Heart right ventricle (tissue), 16 donors: ENCODE results near the gene LRRC75A. TPM values are rescaled to one million over a fixed set of nuclear protein-coding genes. Genes with fewer than 3 reads are reported as not detected.

Source experiments
- ATAC-seq, 8 donors: fragments of 200-7000 bp; cut with Tn5 transposase; one replicate each; pipeline ENCODE4 v1.9.1; 2020; ENCODE audit warnings: mild to moderate bottlenecking in 8 of 8, moderate library complexity in 8 of 8, moderate number of reproducible peaks in 1 of 8
- DNase-seq, 2 donors: peaks; one replicate each; pipeline ENCODE4 v3.0.0-alpha.2; 2020
- H3K27ac ChIP-seq, 10 donors: fragments of 200-600 bp; sonication (generic) in 2 of 10; one replicate each; pipeline versions ENCODE4 v1.5.0 to v1.8.0; 2020 to 2022; ENCODE audit warnings: mild to moderate bottlenecking in 3 of 10
- H3K27me3 ChIP-seq, 7 donors: fragments of 200-600 bp; one replicate each; pipeline ENCODE4 v1.8.0; 2021 to 2022; ENCODE audit warnings: mild to moderate bottlenecking in 2 of 7
- H3K36me3 ChIP-seq, 9 donors: fragments of 200-600 bp; sonication (generic) in 1 of 9; one replicate each; pipeline versions ENCODE4 v1.5.0 to v1.8.0; 2020 to 2022; ENCODE audit warnings: mild to moderate bottlenecking in 2 of 9
- H3K4me1 ChIP-seq, 9 donors: fragments of 200-600 bp; sonication (generic) in 1 of 9; one replicate each; pipeline versions ENCODE4 v1.5.0 to v1.8.0; 2020 to 2022; ENCODE audit warnings: mild to moderate bottlenecking in 4 of 9
- H3K4me3 ChIP-seq, 10 donors: fragments of 200-600 bp; sonication (generic) in 2 of 10; one replicate each; pipeline versions ENCODE4 v1.5.0 to v1.8.0; 2020 to 2022; ENCODE audit warnings: mild to moderate bottlenecking in 7 of 10, moderate library complexity in 2 of 10
- H3K9me3 ChIP-seq, 11 donors: fragments of 200-600 bp in 10 of 11; sonication (generic) in 2 of 11; one replicate each; pipeline versions ENCODE4 v1.5.0 to v1.8.0; 2013 to 2022; ENCODE audit warnings: mild to moderate bottlenecking in 2 of 11, control low read depth in 1 of 11, moderate library complexity in 1 of 11
- CTCF ChIP-seq, 9 donors: fragments of 200-600 bp; sonication (generic) in 2 of 9; IDR thresholded peaks; one replicate each; pipeline versions ENCODE4 v1.5.0 to v1.8.0; 2021 to 2022; ENCODE audit warnings: antibody characterized with exemption in 9 of 9, mild to moderate bottlenecking in 5 of 9, moderate library complexity in 1 of 9
- WGBS, 2 donors: extraction: QIAGEN DNeasy Blood & Tissue Kit; methylation state at CpG; one replicate each; pipeline ENCODE4 v1.1.7; 2013; ENCODE audit warnings: inconsistent platforms in 1 of 2; 5-methylcytosine and 5-hydroxymethylcytosine counted together
- intact Hi-C, 10 donors: fragments of 100-400 bp; cut with DNase I; formaldehyde crosslinking; loops; one replicate each; pipeline versions ENCODE4 v1.11.1 to v1.14.2; 2022
- polyA plus RNA-seq, 2 donors: library from polyadenylated mRNA; stranded (reverse); fragments of 200-250 nt; gene quantifications; one replicate each; pipeline ENCODE4 v1.2.3, GENCODE V29; 2013
- total RNA-seq, 10 donors: library from RNA; stranded (reverse); fragmentation: NEBNext Ultra II Directional in 3 of 10; extraction: Animal tissue kit (Norgen Biotek cat#: 25700) in 3 of 10; gene quantifications; one replicate each; pipeline versions ENCODE4 v1.2.1 to v1.2.4, GENCODE V29; 2021 to 2023
- donor health status: Arrhythmogenic right ventricular cardiomyopathy.
- donor health status: ischemic (EF 13 %, LVEDD 7.1; RV severe dilation, severe dysfunction).
- donor health status: healthy with polysubstance abuse.
- donor health status: DM: no; HTN: yes; CAD: no.
- donor health status: DM: no; HTN: no; CAD: no.
- donor health status: ischemic (EF 25% LVEDD 6.9; RV normal size, moderate dysfunction).
- donor health status: ischemic (EF 25% LVEDD 5.7; RV mildly dilated, moderate dysfunction).
- donor health status: healthy.
- donor health status: DM: yes; HTN: yes; CAD: no.
- donor health status: Ischemic cardiomyopathy.
- donor health status: ischemic (EF 35%, LVEDD 5.7; RV mildly dilated, moderate dysfunction).
- donor health status: nonischemic (EF 11% LVEDD 7.7; RV severe dilation, severe dysfunction).
- donor health status: DM: yes; HTN: yes; CAD: no.
- donor health status: PGD.
- donor health status: ischemic (EF 29% LVEDD 5.4; RV normal size, mild dysfunction).
- donor health status: nonischemic (EF 23%, LVEDD 6.1; RV moderate dilation, normal function).

Gene LRRC75A
- total and polyA plus RNA-seq, 12 donors = 0.34 to 1.3 (median 0.58) TPM

DNA sequence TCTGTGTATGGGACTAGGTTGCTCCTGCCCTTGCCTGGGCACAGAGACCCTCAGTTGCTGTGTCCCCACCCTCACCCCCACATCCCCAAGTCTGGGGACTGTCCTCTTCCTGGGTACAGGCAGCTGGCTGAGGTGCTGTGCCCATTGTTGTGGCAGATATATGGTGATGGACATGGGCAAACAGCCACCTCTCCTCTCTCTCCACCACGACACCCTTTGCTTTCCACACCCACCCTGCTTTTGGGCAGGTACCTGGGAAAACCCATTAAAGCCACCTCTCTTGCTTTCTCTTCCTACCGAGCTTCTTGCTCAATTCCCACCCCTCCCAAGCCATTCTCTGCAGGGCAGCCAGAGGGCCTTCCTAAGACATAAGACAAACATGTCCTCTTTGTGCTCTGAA lies 54.9 kb downstream of the LRRC75A start:
- Histone ChIP-seq H3K4me3 (no peak overlapping the region), H3K27me3 (no peaks in the 10 kb centered on the region), H3K9me3 (no peaks in the 10 kb centered on the region), H3K4me1 (peaks cover 7 to 33% (median 26%) of the 10 kb centered on the region in 9 donors), H3K27ac (no peak overlapping the region), H3K36me3 (peaks cover 0 to 35% (median 13%) of the 10 kb centered on the region in 9 donors)
- intact Hi-C loops = loop anchor here in 5 of 10 donors (5.0 to 10.0 kb wide), 3 partner anchors 50 to 55 kb away; partner anchors contain the start of gene UBB (in 3 of the 5)
- no peak for ATAC-seq
- no peak for TF ChIP-seq CTCF (IDR thresholded peaks at IDR 0.05)
- WGBS, 2 donors = 68 to 81% methylated on average over 2 of the region's 2 CpGs
- DNase-seq = no peak

DNA sequence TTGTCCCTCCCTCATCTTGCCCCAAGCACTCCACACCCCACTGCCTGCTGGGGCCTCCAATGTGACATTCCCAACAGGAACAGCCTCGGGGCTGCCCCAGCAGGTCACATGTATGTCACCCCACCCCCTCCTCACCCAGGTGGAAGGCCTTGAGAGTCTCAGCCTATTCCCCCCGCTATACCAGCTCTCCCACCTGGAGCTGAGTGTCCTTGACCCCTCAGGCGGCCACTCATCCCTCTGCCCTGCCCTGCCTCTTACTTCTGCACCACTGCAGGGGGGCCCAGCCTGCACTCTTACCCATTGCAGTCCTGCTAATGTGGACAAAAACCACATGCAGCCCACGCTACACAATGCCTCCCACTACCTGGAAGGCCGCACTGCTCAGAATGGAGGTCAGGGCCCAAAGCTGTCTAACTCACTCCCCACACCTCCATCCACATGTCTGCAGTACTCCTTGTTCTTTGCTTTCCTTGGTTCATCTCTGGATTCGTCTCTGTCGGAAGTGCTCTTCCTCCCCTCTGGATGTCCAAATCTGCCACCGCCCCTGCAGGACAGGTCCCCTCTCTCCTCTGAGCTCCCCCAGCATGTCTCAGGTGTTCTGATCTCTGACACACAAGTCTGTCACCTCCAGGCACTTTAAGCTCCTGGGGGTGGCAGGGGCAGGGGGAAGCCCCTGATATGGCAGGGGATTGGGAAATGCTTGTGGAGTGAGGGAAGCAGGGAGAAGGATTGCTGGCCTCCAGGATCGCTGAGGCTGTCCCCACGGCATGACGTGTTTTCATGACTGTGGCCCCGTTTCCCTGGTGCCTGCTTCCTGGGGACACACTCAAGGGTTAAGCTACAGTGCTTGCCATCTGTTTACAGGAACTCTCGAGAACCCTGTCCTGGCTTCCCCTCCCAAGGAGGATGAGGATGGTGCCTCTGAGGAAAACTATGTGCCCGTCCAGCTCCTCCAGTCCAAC lies 55.8 kb downstream of the LRRC75A start:
- intact Hi-C loops = loop anchor here in 5 of 10 donors (5.0 to 10.0 kb wide), 3 partner anchors 49 to 54 kb away; partner anchors contain the start of gene UBB (in 3 of the 5)
- Histone ChIP-seq H3K27me3 (no peaks in the 10 kb centered on the region), H3K9me3 (no peaks in the 10 kb centered on the region), H3K4me1 (peaks cover 7 to 24% (median 18%) of the 10 kb centered on the region in 9 donors), H3K27ac (no peak overlapping the region), H3K4me3 (no peak overlapping the region), H3K36me3 (peaks cover 0 to 34% (median 5%) of the 10 kb centered on the region in 9 donors)
- TF ChIP-seq CTCF (IDR thresholded peaks at IDR 0.05) = no peak
- DNase-seq = no peak
- ATAC-seq = no peak
- WGBS, 2 donors = 70 to 74% methylated on average over 14 of the region's 14 CpGs

- 66 to 72% methylated on average over 8 of the region's 8 CpGs for WGBS, 2 donors
- Histone ChIP-seq H3K27me3 (no peaks in the 10 kb centered on the region), H3K4me1 (peaks cover 0 to 8% (median 7%) of the 10 kb centered on the region in 9 donors), H3K36me3 (peaks cover 0 to 32% (median 0%) of the 10 kb centered on the region in 9 donors), H3K4me3 (no peak overlapping the region), H3K27ac (no peak overlapping the region), H3K9me3 (no peaks in the 10 kb centered on the region)
- TF ChIP-seq CTCF (IDR thresholded peaks at IDR 0.05) = no peak
- ATAC-seq (no peak), DNase-seq (no peak)
- intact Hi-C loops = loop anchor here in 5 of 10 donors (5.0 to 10.0 kb wide), 3 partner anchors 47 to 52 kb away; partner anchors contain the start of gene UBB (in 3 of the 5)
These were observed 57.3 kb downstream of the LRRC75A start for GRCh38 chr17:16434662-16435061.

GRCh38 chr17:16433514-16433913 lies 58.5 kb downstream of the LRRC75A start:
- H3K27me3 ChIP-seq = no peaks in the 10 kb centered on the region
- TF ChIP-seq CTCF (IDR thresholded peaks at IDR 0.05) = no peak
- 74 to 94% methylated on average over 5 of the region's 5 CpGs for WGBS, 2 donors
- no peak overlapping the region for H3K4me3 ChIP-seq
- peaks cover 0 to 43% (median 0%) of the 10 kb centered on the region in 9 donors for H3K36me3 ChIP-seq
- DNase-seq (no peak), ATAC-seq (no peak)
- no peaks in the 10 kb centered on the region for H3K9me3 ChIP-seq
- H3K27ac ChIP-seq = no peak overlapping the region
- H3K4me1 ChIP-seq = peaks cover 0 to 6% (median 4%) of the 10 kb centered on the region in 9 donors
- intact Hi-C loops = loop anchor here in 2 of 10 donors (10.0 kb wide), 1 partner anchor 49 kb away; the partner anchor contains the start of gene UBB (in 2 of the 2)
